ENCODE data around the gene CDK2. TPM values are rescaled to one million over a fixed set of nuclear protein-coding genes. Genes with fewer than 3 reads are reported as not detected.
"Not testable (repeated sequence)": the region's sequence is repeated elsewhere in the genome, so short reads cannot be mapped to it uniquely, and the experiment has no call there.

The CDK2 gene
- total and polyA plus RNA-seq, 4 donors = 5.1 to 22.6 (median 8.0) TPM

GRCh38 chr12:55922126-55922525 is 44.5 kb upstream of the CDK2 start (continued):
- TF ChIP-seq, protein P1, sequence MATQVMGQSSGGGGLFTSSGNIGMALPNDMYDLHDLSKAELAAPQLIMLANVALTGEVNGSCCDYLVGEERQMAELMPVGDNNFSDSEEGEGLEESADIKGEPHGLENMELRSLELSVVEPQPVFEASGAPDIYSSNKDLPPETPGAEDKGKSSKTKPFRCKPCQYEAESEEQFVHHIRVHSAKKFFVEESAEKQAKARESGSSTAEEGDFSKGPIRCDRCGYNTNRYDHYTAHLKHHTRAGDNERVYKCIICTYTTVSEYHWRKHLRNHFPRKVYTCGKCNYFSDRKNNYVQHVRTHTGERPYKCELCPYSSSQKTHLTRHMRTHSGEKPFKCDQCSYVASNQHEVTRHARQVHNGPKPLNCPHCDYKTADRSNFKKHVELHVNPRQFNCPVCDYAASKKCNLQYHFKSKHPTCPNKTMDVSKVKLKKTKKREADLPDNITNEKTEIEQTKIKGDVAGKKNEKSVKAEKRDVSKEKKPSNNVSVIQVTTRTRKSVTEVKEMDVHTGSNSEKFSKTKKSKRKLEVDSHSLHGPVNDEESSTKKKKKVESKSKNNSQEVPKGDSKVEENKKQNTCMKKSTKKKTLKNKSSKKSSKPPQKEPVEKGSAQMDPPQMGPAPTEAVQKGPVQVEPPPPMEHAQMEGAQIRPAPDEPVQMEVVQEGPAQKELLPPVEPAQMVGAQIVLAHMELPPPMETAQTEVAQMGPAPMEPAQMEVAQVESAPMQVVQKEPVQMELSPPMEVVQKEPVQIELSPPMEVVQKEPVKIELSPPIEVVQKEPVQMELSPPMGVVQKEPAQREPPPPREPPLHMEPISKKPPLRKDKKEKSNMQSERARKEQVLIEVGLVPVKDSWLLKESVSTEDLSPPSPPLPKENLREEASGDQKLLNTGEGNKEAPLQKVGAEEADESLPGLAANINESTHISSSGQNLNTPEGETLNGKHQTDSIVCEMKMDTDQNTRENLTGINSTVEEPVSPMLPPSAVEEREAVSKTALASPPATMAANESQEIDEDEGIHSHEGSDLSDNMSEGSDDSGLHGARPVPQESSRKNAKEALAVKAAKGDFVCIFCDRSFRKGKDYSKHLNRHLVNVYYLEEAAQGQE (IDR thresholded peaks at IDR 0.05) = no peak
- TF ChIP-seq, protein P2, sequence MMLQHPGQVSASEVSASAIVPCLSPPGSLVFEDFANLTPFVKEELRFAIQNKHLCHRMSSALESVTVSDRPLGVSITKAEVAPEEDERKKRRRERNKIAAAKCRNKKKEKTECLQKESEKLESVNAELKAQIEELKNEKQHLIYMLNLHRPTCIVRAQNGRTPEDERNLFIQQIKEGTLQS (IDR thresholded peaks at IDR 0.05) = no peak

DNA sequence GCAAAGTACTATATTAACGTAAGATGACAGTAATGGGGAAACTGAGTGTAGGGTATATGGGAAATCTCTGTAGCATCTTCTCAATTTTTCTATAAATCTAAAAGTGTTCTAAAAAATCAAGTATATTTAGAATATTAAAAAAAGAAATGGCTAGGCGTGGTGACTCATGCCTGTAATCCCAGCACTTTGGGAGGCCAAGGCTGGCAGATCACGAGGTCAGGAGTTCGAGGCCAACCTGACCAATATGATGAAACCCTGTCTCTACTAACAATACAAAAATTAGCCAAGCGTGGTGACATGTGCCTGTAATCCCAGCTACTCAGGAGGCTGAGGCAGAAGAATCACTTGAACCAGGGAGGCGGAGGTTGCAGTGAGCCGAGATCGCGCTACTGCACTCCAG is 43.0 kb upstream of the CDK2 start:
- not testable (repeated sequence) for DNase-seq (ENCODE audit: low spot score); H3K27me3 ChIP-seq (ENCODE audit: control insufficient read depth in 4 of 4, insufficient read depth in 4 of 4, low read length in 3 of 4); H3K9me3 ChIP-seq (ENCODE audit: control insufficient read depth in 4 of 4, low read length in 3 of 4); H3K36me3 ChIP-seq (ENCODE audit: control insufficient read depth in 4 of 4, insufficient read depth in 3 of 4, low read depth in 1 of 4, low read length in 3 of 4); H3K4me3 ChIP-seq (ENCODE audit: low read depth in 1 of 3, low read length in 3 of 3); H3K9ac ChIP-seq (ENCODE audit: low read depth in 1 of 2, low read length in 2 of 2); H3K27ac ChIP-seq (ENCODE audit: low read depth in 1 of 2, low read length in 2 of 2)
- peaks cover 13 to 29% (median 24%) of the 10 kb centered on the region in 4 donors for H3K4me1 ChIP-seq (ENCODE audit: control insufficient read depth in 4 of 4, insufficient read depth in 4 of 4, low read length in 3 of 4)
- WGBS = 95% methylated on average over 9 of the region's 9 CpGs

- Histone ChIP-seq H3K4me3 (ENCODE audit: low read depth in 1 of 3, low read length in 3 of 3) (no peak overlapping the region), H3K4me1 (ENCODE audit: control insufficient read depth in 4 of 4, insufficient read depth in 4 of 4, low read length in 3 of 4) (peaks cover 6 to 29% (median 21%) of the 10 kb centered on the region in 4 donors), H3K27me3 (ENCODE audit: control insufficient read depth in 4 of 4, insufficient read depth in 4 of 4, low read length in 3 of 4) (no peaks in the 10 kb centered on the region), H3K9ac (ENCODE audit: low read depth in 1 of 2, low read length in 2 of 2) (no peak overlapping the region), H3K9me3 (ENCODE audit: control insufficient read depth in 4 of 4, low read length in 3 of 4) (no peaks in the 10 kb centered on the region), H3K27ac (ENCODE audit: low read depth in 1 of 2, low read length in 2 of 2) (no peak overlapping the region), H3K36me3 (ENCODE audit: control insufficient read depth in 4 of 4, insufficient read depth in 3 of 4, low read depth in 1 of 4, low read length in 3 of 4) (peaks cover 0 to 6% (median 2%) of the 10 kb centered on the region in 4 donors)
- no peak for DNase-seq (ENCODE audit: low spot score)
- WGBS = 87% methylated on average over 4 of the region's 4 CpGs
- TF ChIP-seq RAD21 (IDR thresholded peaks at IDR 0.05) (no peak), HNF4G (IDR thresholded peaks at IDR 0.05) (no peak), YY1 (IDR thresholded peaks at IDR 0.05) (no peak), EGR1 (IDR thresholded peaks at IDR 0.05; ENCODE audit: low read depth in 2 of 2) (no peak), JUND (IDR thresholded peaks at IDR 0.05) (no peak), RXRA (IDR thresholded peaks at IDR 0.05) (no peak), NR2F2 (IDR thresholded peaks at IDR 0.05) (no peak)
- TF ChIP-seq, protein P1 (IDR thresholded peaks at IDR 0.05) = no peak
- TF ChIP-seq, protein P2 (IDR thresholded peaks at IDR 0.05) = no peak
Measured at GRCh38 chr12:55925371-55925770, 41.3 kb upstream of the CDK2 start.
